Suppressor macrophage (primary cell): Measurements from ENCODE around the gene SH3D19.

Source experiments
- DNase-seq, 4 experiments: peaks; one replicate each; pipeline ENCODE4 v3.0.0-alpha.2; 2020 to 2022

SH3D19 gene

DNA sequence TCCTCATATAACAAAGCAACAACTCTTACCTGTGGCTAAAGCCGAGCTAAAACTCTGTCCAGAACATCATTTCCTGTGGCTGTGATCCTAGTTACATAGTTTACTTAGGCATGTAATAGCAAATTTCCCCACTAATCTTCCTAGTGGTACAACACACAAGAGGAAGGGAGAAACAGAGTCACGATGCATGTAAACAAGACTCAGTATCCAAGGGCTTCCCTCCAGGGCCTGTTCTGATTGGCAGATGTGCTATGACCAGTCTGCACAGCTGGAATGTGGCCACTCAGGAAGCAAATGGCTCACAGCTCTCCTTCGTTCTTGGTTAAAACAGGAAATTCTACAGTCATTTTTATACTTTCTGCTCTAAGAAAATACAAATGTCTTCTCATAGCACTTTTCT lies 97.7 kb downstream of the SH3D19 start:
- DNase-seq = no peak

DNA sequence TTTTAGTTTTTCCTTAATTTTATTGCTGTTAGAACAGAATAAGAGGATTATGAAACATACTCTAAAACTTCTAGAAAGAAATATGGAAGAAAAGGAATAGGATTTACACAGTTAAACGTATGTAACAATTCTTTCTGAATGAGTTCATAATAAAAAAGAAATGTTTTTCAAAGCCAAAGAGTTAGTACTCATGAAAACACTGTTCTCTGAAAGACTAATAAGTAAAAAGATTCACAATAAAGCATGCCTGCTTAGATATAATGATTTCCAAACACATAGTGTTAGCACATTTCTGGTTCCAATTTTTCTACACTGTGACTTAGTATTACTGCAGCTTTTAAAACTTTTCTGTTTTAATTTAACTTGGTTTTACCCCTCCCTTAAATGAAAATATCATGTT lies 98.2 kb downstream of the SH3D19 start:
- DNase-seq = no peak

GRCh38 chr4:151226004-151226932 lies 99.1 kb downstream of the SH3D19 start:
- DNase-seq = no peak

DNA sequence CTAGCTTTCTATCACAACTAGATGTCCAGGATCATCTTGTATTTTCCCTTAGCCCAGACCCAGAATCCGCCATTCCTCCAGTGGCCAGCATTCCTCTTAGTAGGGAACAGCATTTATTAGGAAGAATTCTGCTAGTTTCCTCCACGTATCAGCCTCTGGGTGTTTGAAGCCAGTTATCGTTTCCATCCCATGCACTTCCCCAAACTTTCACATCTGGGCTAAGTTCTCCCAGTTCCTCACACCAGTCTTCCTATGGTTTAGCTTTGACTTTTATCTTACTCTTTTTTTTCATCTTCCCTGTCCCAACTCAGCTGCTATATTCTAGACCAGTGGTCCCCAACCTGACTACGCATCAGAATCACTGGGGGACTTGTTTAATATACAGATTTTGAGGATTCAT lies 101.9 kb downstream of the SH3D19 start:
- DNase-seq = no peak

DNA sequence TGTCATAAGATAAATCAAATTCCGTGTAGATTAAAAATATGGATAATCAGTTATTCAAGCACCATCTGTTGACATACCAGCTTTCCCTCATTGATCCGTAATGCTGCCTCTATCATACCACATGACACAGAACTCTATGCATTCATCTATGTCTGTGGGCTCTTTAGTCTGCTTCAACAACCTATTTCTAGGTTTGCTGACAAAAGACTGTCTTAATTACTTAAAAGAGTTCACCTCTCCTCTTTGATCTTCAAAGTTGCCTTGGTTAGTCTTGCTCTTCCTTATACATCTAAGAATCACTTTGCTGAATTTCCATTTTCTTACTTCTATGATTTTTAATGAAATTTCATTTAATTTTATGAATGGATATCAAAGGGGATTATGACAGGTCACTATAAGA lies 105.5 kb downstream of the SH3D19 start:
- no peak for DNase-seq

GRCh38 chr4:151219091-151219490 lies 106.3 kb downstream of the SH3D19 start:
- DNase-seq = no peak

- DNase-seq = no peak
Observed at GRCh38 chr4:151218343-151218742, 107.1 kb downstream of the SH3D19 start.

GRCh38 chr4:151217326-151217725 lies 108.1 kb downstream of the SH3D19 start:
- no peak for DNase-seq

- DNase-seq = no peak
Observed at GRCh38 chr4:151215295-151215694, 110.1 kb downstream of the SH3D19 start.

GRCh38 chr4:151207868-151208267 lies 117.5 kb downstream of the SH3D19 start:
- no peak for DNase-seq

DNA sequence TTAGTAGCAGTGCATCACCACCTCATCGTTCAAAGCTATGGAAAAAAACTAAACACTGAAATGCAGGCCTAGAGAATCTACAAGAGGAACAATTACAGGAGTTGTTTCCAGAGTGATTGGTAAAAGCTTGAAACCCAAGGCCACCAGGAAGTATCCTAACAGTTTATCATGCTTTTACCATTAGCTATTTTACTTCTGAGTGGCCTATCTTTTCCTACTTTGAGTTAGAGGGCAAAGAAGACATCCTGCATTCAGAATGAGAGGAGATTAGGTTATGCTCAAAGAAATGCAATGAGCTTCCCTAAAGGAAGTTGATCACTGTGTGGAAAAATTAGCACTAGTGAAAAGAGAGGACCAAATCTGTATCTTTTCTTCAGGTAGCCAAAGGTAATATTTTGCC lies 118.2 kb downstream of the SH3D19 start:
- DNase-seq = no peak

DNA sequence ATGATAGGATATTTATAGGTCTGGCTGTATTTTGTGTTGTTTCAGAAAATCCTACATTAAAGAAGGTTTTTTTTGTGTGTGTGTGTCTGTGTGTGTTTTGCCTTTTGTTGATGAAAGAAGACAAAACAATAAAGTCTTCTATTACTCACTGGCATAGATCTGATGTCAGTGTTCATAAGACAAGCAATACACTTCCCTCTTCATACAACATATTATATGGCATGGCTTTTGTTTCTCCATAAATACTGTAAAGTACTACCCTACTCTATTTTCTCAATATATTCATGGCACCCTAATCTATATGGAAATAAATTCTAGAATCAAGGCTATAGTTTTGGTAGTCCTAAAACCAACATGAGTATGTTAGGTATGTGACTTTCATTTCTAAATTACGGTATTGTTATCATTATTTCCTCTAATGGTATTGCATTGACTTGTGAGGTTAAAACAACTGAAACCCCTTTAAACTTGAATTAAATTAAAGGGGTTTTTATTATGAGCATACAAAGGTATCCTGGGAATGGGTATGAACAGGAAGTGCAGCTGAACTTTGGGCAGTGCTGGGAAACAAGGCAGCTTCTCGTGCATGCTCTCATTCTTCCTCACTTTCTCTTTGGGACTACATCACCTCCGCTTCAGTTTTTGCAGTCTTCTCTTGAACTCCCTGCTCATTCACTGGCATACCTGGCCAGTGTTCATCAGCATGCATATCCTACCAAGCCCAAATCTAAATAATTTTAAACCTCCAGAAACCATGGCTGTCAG lies 119.0 kb downstream of the SH3D19 start:
- no peak for DNase-seq

- DNase-seq = no peak
Observed at GRCh38 chr4:151205722-151206121, 119.7 kb downstream of the SH3D19 start.

- DNase-seq = no peak
Observed at GRCh38 chr4:151204925-151205524, 120.4 kb downstream of the SH3D19 start.

GRCh38 chr4:151202851-151203455 lies 122.5 kb downstream of the SH3D19 start:
- no peak for DNase-seq

- no peak for DNase-seq
Observed at GRCh38 chr4:151202381-151202780, 123.0 kb downstream of the SH3D19 start.

DNA sequence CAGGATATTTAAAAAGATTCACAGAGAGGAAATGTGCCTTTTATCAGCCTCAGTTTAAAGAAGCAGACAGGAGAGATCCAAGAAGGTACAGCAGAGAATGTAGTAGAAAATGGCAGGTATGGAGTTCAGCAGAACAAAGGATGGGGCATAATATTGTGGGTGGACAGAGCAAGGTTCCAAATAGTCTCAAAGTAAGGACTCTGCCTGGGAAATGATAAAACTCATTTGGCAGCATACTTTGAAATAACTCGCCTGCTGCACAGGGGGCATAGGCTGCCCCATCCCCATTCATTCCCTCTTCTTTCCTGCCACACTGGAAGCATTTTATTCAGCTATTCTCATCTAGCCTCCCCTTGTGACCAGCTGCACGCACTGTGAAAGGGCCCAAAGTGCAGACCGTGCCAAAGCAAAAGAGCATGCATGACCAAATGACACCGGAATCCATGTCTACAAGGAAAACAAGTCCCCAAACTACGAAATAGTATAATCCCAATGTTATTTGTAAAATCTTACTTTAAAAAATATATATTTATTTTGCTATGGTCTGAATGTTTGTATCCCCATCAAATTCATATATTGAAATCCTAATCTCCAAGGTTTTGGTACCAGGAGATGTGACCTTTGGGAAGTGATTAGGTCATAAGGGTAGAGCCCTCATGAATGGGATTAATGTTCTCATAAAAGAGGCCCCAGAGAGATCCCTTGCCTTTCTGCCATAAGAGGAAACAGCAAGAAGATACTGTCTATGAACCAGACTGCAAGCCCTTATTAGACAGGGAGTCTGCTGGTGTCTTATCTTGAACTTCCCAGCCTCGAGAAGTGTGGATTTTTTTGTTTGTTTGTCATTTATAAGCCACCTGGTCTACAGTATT lies 125.8 kb downstream of the SH3D19 start:
- no peak for DNase-seq

DNA sequence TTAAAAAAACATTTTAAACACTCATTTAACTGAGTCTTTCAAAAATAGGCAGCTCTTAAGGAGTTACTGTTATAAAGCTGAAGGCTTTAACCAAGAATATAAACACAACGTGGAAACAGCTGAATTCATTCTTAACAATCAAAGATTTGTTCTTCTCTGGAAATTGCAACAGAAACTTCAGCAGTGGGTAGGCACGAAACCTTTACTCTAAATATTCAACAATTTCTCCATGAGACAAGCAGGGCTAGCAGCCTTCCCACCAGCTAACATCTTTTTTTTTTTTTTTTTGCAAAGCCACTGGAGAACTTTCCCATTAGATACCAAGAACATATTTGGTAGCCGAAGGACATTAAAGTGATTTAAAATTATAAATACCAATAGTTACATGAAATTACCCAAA lies 126.7 kb downstream of the SH3D19 start:
- DNase-seq = no peak

DNA sequence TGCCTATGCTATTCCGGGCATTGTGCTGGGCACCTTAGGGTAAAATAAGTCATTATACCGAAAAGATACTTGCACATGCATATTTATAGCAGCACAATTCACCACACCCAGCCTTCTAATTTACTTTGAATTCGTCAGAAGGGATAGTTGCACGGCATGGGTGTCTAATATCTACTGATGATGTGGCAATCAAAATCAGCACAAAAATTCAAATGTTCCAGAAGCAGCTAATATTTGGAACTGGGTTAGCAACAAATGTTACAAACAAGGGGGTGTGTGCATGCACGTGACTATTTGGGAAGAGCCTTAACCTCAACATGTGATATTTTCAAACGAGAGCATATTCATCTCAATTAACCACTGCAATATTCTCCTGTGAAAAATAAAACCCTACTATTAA lies 128.2 kb downstream of the SH3D19 start:
- DNase-seq = no peak

- no peak for DNase-seq
Observed at GRCh38 chr4:151195801-151196200, 129.6 kb downstream of the SH3D19 start.

DNA sequence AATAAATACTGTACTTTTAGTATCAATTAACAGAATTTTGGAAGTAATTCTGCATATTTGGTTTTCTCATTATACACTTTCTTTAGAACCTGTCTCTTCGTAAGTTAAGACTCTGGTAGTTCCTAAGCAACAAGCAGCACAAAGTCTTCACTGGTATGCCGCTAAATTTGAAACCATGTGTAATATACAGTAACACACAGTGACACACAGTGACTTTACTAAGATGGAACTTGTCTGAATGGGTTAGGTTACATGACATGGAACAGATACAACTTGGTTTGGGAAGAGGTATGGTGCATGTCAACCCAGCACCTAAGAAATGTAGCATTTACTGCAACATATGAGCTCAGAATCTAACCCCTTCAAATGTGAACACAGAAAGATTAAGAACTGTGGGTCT lies 132.0 kb downstream of the SH3D19 start:
- DNase-seq = no peak
